Cardiac septum (tissue), 1 donor: Measurements from ENCODE around the gene CGB2. TPM values are rescaled to one million over a fixed set of nuclear protein-coding genes. Genes with fewer than 3 reads are reported as not detected.
"Not testable (repeated sequence)": the region's sequence is repeated elsewhere in the genome, so short reads cannot be mapped to it uniquely, and the experiment has no call there.

Experiments used
- DNase-seq: peaks from one replicate; pipeline ENCODE4 v3.0.0-alpha.2; 2020; ENCODE audit warnings: low spot score
- intact Hi-C: fragments of 100-400 bp; cut with DNase I; formaldehyde crosslinking; loops from one replicate; pipeline ENCODE4 v1.14.0; 2022
- microRNA-seq: library from miRNA; unstranded; fragments of <30 nt; microRNA quantifications from one replicate; pipeline ENCODE4 v1.2.0, GENCODE V29; 2020
- total RNA-seq: library from RNA; stranded (reverse); fragmentation: NEBNext Ultra II Directional; extraction: Animal tissue kit (Norgen Biotek cat#: 25700); gene quantifications from one replicate; pipeline ENCODE4 v1.2.1, GENCODE V29; 2021
- donor health status: DM: no; HTN: no; CAD: no.

Gene CGB2
- total RNA-seq, 1 donor from 2014 or later = not detected

DNA sequence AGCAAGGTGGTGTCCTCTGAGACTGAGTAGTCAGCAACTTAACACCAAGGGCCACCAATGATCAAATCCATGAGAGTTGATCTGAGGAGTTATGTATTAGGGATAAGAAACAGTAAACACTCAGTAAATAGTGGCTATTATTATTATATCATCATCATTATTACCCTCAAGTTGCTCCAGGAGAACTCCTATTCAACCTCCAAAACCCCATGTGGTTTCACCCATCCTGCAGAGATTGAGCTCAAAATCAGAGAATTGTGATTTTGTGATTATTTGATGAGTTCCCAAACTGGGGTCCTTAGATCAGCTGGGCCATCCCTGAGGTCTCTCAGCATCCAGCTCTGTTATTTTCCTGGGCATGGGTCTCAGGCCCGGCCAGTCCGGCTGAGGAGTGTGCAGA, 29.3 kb downstream of the CGB2 start:
- intact Hi-C loops = no loop called here
- DNase-seq = no peak

DNA sequence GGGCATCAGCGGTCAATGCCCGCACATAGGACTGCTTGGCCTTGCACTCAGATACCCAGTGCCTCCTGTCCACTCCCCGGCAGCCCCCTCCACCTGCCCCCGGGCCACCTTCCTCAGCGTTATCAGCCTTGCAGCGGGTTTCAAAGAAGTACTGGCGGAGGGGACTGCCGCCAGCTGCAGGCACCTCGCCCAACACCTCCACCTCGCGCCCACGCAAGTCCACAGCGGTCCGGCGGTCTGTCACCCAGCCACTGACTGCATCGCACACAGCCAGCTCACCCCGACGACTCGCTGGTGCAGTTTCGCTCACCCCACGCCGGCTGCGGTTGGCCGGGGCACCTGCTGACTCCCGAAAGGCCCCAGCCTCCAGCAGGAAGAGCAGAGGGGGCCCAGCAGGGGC, 29.8 kb downstream of the CGB2 start:
- no peak for DNase-seq
- intact Hi-C loops = no loop called here

DNA sequence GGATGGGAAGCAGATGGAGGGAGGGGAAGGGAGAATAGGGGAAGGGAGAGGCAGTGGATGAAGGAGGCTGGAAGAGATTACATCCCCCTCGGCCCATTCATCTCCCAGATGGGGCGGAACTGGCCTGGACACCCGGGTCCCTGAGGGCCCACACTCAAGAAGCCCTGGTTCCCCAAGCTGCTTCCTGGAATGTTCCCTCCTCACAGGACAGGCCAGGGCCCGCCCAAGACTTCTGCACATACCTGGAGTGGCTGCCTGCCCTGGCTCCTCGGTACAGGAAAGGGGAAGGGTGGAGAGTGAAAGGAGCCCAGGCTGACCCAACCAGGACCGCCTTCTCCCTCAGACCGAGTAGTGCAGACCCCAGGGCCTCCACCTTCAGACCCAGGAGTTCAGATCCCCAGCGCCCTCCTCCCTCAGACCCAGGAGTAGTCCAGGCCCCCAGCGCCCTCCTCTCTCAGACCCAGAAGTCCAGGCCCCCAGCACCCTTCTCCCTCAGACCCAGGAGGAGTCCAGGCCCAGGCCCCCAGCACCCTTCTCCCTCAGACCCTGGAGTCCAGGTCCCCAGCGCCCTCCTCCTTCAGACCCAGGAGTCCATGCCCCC, 32.4 kb downstream of the CGB2 start:
- DNase-seq = no peak
- intact Hi-C loops = no loop called here

DNA sequence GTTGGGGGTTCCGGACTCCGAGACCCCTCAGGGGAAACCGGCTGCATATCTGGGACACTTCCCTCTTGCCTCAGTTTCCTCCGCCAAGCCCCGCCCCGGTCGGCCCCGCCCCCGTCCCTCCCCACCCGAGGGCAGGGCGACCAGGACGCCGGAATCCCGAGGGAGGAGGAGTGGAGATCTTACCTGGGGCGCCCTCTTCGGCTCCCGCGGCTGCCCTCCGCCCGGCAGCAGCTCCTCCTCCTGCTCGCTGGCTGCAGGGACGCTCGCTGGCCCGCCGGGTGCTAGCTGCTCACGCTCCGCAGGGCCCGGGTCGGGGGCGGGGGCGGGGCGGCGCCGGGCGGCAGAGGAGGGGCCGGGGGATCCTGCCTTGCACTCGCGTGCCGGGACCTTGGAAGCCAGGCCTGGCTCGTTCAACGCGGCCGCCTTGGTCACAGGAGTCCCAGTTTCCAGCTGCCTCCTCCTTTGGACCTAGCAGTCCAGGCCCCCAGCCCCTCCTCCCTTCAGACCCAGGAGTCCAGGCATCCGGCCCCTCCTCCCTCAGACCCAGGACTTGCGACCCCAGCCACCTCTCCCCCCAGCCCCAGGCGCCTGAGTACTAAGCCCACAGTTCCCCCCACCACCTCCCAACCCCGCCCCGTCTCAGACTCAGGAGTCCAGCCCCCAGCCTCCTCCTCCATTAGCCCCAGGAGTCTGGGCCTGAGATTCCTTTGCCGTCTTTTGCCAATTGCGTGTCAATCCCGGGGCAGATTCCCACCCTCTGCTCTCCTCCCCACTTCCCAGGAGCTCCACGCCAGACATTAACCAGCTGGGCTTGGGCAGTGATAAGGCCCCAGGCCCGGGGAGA, 33.3 kb downstream of the CGB2 start, which contains the start of gene NTF4:
TSS of gene NTF4 (minus strand) at position 51 of the 844 bp plus-strand sequence. CDS start 2,821 bp downstream, outside the sequence.
- intact Hi-C loops = no loop called here
- DNase-seq = no peak

DNA sequence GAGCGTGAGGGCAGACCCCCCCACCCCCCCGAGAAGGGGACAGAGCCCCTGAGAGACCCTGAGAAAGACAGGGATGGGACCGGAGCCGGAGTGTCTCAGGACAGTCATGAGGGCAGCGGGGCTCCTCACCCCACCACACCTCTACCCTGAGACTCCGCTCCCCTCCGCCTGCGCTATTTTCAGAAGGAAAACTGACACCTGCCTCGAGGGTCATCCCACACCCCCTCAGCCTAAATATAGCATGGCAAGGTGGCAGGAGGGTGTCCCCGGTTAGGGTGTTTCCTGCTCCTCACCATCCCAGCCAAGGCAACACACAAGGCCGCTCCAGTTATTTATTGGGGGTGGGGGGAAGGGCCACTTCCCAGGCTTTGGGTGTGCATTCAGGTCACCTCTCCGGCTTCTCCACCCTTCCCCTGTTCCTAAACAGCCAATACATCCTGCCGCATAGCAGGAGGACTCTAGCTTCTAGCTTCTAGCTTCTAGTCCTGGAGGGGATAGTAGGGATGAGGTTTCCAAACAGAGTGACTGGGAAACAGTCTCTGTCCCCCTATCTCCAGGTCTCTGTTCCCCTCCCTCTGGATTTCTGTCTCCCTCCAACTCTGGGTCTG, 34.3 kb downstream of the CGB2 start:
- DNase-seq = no peak
- intact Hi-C loops = no loop called here

DNA sequence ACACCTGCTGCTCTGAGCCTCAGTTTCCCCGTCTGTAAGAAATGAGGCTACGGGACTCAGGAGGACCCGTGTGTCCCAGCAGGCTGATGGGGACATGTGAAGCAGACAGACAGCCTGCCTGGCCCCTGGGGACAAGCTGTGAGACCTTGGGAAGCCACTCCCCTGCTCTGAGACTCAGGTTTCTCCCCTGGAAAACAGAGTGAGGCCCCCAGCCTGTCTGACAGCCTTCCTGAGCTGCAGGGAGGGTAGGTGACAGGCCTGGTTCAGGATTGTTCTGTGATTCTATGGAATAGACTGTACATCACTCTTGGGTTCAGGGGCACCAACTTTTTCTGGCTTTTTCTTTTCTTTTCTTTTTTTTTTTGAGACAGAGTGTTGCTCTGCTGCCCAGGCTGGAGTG, 35.9 kb downstream of the CGB2 start:
- intact Hi-C loops = no loop called here
- no peak for DNase-seq

DNA sequence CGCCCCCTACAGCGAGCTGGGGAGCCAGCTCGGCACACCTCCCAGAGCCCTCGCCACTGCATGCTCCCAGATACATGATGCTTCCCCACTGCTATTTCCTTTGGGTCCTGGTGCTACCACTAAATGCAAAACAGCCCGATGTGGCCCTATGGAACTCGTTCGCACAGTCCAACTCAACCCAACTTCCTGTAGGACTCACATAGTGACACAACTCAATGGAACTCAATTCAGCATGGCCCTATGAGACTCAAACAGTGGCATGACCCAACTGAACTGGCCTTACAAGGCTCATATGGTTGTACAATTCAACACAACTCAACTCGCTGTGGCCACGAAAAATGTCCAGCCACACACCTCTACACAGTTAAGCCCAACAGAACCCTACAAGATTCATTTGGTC, 37.3 kb downstream of the CGB2 start:
- DNase-seq = no peak
- intact Hi-C loops = no loop called here

DNA sequence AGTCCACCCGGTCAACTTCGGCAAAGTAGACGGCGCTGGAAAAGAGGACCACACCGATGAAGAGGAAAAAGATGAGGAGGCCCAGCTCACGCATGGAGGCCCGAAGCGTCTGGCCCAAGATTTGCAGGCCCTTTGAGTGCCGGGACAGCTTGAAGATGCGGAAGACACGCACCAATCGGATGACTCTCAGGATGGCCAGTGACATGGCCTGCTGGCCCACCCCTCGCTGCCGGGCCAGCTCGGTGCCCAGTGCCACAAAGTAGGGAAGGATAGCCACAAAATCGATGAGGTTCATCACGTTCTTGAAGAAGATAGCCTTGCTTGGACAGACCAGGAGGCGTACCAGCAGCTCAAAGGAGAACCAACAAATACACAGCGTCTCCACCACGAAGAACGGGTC, 38.7 kb downstream of the CGB2 start:
- DNase-seq = no peak
- intact Hi-C loops = no loop called here

DNA sequence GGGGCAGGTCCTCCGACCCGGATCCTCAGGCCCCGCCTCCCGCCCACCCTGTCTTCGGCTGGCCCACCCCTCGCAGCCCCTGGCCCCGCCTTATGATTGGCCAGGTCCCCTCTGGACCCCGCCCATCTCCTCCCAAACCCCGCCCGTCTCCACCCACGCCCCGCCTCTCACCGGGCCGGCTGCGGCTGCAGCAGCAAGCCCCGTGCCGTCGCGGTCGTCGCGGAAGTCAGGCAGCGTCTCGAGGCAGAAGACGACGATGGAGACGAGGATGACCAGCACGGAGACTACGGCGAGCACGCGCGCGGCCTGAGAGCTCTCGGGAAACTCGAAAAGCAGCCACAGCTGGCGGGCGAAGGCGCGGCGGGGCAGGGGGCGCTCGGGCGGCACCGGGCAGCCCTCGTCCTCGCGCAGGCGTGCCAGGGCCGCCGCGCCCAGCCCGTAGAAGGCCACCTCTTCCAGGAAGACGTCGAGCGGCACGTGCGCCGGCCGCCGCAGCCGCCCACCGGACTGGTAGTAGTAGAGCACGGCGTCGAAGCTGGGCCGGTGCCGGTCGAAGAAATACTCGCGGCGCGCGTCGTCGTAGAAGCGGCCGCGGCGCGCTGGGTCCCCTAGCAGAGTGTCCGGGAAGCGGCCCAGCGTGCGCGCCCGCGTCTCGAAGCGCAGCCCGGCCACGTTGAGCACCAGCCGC, 40.3 kb downstream of the CGB2 start:
- intact Hi-C loops = no loop called here
- no peak for DNase-seq

DNA sequence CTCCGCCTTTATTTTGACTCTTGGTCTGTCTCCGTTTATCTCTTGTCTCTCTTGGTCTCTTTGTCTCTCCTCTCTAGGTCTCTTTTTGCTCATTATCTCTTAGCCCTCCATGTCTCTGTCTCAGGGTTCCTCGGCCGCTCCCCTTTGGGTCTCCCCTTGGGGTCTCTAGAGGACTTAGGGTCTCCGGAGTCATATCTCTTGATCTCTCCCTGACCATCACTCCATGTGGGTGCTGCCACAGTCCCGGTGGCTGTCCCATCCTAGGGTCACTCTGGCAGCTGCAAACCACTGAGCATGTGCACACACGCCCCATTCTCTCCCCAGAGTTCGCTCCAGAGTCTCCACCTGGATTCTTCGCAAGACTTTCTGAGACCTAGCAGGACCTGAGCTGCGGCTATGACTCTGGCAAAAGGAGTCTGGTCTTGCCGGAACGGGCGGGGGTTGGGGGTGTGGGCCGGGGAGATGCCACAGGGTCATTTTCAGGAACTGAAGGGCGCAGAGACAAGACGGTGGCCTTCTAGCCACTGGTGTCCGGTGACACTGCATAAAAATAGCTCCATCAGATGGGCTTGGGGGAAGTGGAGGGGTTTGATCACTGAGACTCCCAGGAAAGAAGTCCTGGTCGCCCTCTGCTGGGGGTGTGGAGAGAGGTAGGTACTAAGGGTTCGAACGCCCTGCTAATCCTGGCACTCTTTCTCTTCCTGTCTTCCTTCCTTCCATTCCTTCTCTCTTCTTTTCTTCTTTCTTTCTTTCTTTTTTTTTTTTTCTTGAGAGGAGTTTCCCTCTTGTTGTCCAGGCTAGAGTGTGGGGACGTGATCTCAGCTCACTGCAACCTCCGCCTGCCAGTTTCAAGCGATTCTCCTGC, 42.1 kb downstream of the CGB2 start:
- DNase-seq = no peak
- intact Hi-C loops = no loop called here

DNA sequence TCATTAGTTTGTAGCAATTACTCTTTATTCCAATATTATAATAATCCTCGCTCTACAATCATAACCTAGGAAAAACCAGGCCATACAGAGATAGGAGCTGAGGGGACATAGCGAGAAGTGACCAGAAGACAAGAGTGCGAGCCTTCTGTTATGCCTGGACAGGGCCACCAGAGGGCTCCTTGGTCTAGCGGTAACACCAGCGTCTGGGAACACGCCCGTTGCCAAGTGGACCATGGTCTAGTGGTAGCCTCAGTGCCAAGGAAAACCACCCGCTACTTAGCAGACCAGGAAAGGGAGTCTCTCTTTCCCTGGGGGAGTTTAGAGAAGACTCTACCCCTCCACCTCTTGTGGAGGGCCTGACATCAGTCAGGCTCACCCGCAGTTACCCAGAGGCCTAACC, 43.2 kb downstream of the CGB2 start:
- DNase-seq = peak; percentile 80
- intact Hi-C loops = not testable (repeated sequence)

DNA sequence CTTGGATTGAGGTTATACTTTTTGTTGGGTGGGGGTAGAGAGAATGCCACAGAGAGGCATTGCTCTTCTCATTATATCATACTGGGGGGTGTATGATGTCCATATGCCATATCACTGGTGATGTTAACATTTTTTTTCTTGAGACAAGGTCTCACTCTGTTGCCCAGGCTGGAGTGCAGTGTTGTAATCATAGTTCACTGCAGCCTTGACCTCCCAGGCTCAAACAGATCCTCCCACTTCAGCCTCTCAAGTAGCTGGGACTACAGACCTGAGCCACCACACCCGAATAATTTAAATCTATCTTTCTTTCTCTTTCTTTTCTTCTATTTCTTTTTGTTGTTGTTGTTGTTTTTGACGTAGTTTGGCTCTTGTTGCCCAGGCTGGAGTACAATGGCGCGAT, 48.7 kb downstream of the CGB2 start:
- intact Hi-C loops = no loop called here
- DNase-seq = no peak

DNA sequence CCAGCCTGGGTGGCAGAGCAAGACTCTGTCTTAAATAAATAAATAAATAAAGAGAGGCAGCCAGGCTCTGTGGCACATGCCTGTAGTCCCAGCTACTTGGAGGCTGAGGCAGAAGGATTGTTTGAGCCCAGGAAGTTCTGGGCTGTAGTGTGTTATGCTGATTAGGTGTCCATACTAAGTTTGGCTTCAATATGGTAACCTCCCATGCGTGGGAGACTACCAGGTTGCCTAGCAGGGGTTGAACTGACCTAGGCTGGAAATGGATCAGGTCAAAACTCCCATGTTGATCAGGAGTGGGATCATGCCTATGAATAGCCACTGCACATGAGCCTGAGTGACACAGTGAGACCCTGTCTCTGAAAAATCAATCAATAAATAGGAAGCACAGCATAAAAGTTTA, 49.6 kb downstream of the CGB2 start:
- no peak for DNase-seq
- intact Hi-C loops = no loop called here

Small RNAs within 50 kb of the gene (microRNA-seq; reads per million reads assigned to microRNA genes)
- gene MIR6798 = not detected

Other genes with a start within 250 kb of the CGB2 start
- 48.9 TPM for gene BCAT2, start 220.9 kb upstream of the CGB2 start, total RNA-seq
- gene HSD17B14, start 195.4 kb upstream of the CGB2 start, total RNA-seq = 1.9 TPM
- gene PLEKHA4, start 163.3 kb upstream of the CGB2 start, total RNA-seq = 106 TPM
- 87.0 TPM for gene PPP1R15A, start 159.5 kb upstream of the CGB2 start, total RNA-seq
- gene TULP2, start 133.1 kb upstream of the CGB2 start, total RNA-seq = 0.67 TPM
- gene NUCB1, start 131.6 kb upstream of the CGB2 start, total RNA-seq = 276 TPM
- not detected for gene DHDH, start 98.2 kb upstream of the CGB2 start, total RNA-seq
- gene BAX, start 77.0 kb upstream of the CGB2 start, total RNA-seq = 25.6 TPM
- 827 TPM for gene FTL, start 66.6 kb upstream of the CGB2 start, total RNA-seq
- gene GYS1, start 38.6 kb upstream of the CGB2 start, total RNA-seq = 175 TPM
- gene RUVBL2, start 38.0 kb upstream of the CGB2 start, total RNA-seq = 39.2 TPM
- not detected for gene LHB, start 14.8 kb upstream of the CGB2 start, total RNA-seq
- gene CGB3, start 7.6 kb upstream of the CGB2 start, total RNA-seq = not detected
- not detected for gene CGB1, start 5.0 kb downstream of the CGB2 start, total RNA-seq
- not detected for gene CGB5, start 12.0 kb downstream of the CGB2 start, total RNA-seq
- gene CGB8, start 17.2 kb downstream of the CGB2 start, total RNA-seq = not detected
- not detected for gene CGB7, start 25.9 kb downstream of the CGB2 start, total RNA-seq
- not detected for gene NTF4, start 32.9 kb downstream of the CGB2 start, total RNA-seq
- gene KCNA7, start 40.8 kb downstream of the CGB2 start, total RNA-seq = 0.27 TPM
- 137 TPM for gene SNRNP70, start 53.6 kb downstream of the CGB2 start, total RNA-seq
- 24.7 TPM for gene LIN7B, start 82.5 kb downstream of the CGB2 start, total RNA-seq
- gene C19orf73, start 87.3 kb downstream of the CGB2 start, total RNA-seq = 1.0 TPM
- gene PPFIA3, start 87.7 kb downstream of the CGB2 start, total RNA-seq = 10.1 TPM
- 907 TPM for gene HRC, start 123.5 kb downstream of the CGB2 start, total RNA-seq
- 44.1 TPM for gene TRPM4, start 125.9 kb downstream of the CGB2 start, total RNA-seq